GM04503 (cell line): ENCODE data around the gene EXOC4.

Source experiments
- DNase-seq: peaks from one replicate; pipeline ENCODE4 v3.0.0-alpha.2; 2012; ENCODE audit warnings: low read depth

The EXOC4 gene

DNA sequence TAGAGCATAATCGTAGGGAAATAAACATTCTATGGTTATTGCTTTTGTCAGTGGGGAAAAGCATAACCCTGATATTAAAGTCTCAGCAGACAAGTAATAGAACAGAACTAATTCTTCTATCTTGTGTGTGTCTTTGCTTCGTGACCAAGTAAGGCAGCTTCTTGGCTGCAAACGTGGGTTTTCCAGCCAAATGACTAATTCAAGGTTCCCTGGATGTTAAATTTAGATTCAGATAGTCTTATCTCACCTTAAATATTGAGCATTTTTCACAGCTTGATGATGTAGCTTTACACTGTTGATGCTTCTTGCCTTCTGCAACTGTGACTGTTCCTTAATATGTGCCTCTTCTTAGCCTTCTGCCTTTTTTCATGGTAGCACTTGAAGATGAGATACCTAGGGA, 113.0 kb downstream of the EXOC4 start:
- DNase-seq = no peak

- no peak for DNase-seq
These were observed 114.7 kb downstream of the EXOC4 start for GRCh38 chr7:133367561-133367960.

- no peak for DNase-seq
These were observed 116.3 kb downstream of the EXOC4 start for GRCh38 chr7:133369130-133369529.

DNA sequence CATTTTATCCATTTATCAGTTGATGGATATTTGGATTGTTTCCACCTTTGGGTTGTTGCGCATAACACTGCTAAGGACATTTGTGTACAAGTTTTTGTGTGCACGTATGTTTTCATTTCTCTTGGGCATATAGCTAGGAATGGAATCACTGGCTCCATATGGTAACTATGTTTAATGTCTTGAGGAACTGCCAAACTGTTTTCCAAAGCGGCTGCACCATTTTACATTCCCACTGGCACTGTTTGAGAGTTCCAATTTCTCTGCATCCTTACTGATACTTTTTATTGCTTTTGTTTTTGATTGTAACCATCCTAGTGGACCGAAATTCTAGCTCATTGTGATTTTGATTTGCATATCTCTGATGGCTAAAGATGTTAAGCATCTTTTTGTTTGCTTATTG, 118.7 kb downstream of the EXOC4 start:
- no peak for DNase-seq

- no peak for DNase-seq
These were observed 119.5 kb downstream of the EXOC4 start for GRCh38 chr7:133372337-133372736.

DNA sequence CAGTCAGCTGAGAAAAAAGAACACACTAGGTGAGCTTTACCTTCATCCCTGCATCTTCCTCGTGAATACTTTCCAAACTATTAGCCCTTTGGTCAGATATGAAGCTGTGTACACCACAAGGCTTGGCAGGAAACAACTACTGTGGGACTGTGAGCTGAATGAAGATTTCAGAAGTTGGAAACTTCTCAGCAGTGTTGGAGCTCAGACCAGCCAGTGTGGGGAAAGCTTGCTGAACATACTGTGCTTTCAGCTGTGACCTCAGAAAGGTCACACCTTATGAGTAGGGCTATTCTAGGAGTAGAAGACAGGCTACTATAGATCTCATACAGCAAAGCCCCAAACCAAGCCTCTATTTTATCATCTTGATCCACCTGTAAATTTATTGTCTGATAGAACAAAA, 123.6 kb downstream of the EXOC4 start:
- DNase-seq = no peak

DNA sequence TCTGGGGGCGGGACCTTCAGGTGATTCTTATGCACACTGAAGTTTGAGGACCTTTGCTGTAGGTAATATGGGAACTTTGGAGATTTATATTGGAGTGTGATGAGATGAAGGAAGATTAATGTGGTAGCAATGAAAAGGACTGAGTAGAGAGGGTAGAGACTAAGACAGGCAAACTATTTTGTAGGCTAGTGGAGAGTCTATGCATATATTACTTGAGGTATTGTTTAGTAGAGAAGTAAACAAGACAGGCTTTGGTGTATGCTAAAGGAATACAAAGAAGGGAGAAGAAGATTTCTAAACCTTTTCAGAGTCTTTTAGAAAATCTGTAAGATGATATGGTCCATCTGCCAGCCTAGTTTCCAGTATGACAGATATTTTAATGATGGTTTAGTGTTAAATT, 129.1 kb downstream of the EXOC4 start:
- no peak for DNase-seq

DNA sequence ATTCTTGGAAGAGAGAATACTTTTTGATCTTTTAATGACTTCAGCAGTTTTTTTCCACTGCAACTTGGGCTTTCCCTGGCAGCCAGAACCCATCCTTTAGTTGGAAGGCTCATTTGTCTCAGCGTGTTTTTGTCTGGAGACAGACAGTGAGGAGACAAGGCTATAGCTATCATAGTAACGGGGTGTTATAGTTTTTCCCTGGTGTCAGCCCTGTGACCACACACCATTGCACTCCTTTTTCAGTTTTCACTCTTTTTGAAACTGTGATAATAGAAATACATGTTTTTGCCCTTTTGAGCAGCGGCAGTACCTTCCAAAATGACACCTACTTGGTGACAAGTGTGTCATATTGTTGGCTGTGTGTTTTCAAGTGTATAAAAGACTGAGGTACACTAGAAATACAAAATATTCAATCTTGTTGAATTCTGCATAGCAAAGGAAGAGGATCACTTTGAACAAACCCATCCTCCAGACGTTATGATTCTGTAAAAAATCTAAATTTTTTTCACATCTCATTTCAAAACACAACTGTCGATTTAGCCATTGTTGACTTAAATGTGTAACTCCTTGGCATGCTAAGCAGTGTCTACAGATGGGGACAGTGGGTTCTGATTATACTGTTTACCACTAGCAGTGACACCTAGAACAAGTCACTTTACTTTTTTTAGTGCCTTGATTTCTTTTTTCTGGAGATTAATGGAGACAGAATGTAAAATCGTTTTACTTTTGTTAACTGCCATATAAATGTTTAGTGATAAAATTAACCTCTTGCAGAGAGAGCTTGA, 130.1 kb downstream of the EXOC4 start:
- no peak for DNase-seq

- DNase-seq = no peak
These were observed 133.3 kb downstream of the EXOC4 start for GRCh38 chr7:133386205-133386604.

- DNase-seq = no peak
These were observed 136.8 kb downstream of the EXOC4 start for GRCh38 chr7:133389727-133390126.

GRCh38 chr7:133391206-133391605, 138.3 kb downstream of the EXOC4 start:
- DNase-seq = no peak

GRCh38 chr7:133394369-133394768, 141.5 kb downstream of the EXOC4 start:
- no peak for DNase-seq

- no peak for DNase-seq
These were observed 142.7 kb downstream of the EXOC4 start for GRCh38 chr7:133395551-133395950.

GRCh38 chr7:133398506-133398905, 145.6 kb downstream of the EXOC4 start:
- DNase-seq = no peak

DNA sequence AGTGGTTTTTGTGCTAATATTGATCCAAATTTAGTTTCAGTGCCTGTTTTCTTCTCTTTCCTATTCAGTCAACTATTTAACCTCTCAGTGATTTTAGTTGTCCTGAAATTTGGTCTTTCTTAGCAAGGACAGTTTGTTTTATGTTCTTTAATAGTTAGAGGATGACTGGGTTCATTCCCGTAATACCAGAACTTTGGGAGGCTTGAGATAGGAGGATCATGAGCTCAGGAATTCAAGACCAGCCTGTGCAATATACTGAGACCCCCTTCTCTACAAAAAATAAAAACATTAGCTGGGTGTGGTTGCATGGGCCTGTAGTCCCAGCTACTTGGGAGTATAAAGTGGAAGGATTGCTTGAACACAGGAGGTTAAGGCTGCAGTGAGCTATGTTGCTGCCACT, 148.3 kb downstream of the EXOC4 start:
- peak; percentile 20 for DNase-seq

- no peak for DNase-seq
These were observed 155.3 kb downstream of the EXOC4 start for GRCh38 chr7:133408212-133408611.

DNA sequence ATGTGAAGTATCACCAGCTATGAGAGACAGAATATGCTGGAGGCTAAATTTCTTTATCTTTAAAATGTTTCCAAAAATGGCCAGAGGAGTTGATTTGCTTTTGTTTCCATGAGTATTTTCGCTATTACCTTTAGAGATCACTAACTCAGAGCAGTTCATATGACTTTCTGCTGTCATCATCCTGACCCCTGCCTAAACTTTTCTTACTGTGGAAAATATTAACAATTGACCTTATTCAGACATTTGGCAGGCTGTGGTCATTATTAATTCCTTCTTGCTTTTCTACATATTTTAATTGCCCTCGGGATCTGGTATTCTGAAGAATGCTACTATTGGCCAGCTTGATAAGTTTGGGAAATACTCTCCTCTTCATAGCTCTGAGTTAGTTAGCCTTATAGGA, 156.5 kb downstream of the EXOC4 start:
- no peak for DNase-seq

GRCh38 chr7:133409966-133410365, 157.1 kb downstream of the EXOC4 start:
- no peak for DNase-seq

DNA sequence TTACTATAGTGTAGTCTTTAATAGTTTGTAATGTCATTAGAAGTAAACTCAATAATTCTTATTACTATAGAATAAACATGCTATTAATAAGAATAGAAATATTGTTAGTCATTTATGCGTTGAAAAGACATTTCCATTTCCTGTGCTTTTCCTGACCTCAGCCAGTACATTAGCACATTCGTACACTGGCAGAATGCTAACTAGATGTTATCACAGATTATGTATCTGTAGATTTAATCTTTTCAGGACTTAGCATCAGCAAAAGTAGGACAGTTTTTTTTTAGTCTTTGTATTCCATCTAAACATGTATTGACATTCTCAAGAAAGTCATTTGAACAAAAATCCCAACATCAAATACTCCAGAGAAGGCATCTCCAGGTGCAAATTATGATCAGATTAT, 158.5 kb downstream of the EXOC4 start:
- no peak for DNase-seq

- no peak for DNase-seq
These were observed 160.1 kb downstream of the EXOC4 start for GRCh38 chr7:133412942-133413341.

DNA sequence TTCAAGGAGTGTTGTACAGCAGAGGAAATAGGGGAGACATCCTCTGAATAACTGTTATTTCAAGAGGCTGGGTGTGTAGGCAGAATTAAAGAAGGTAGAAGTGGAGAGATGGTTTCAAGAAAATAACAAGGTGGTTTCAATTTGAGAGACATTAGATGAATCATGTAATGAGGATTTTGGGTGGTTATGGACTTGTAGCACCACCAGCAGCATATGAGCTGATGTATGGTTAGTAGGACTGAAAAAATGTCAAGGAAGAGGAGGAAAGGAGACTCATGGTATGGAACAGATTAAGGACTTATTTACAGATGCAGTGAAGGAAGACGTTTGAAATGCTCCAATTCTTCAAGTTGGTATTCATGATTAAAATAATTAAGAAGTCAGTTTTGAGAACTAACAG, 166.2 kb downstream of the EXOC4 start:
- no peak for DNase-seq

DNA sequence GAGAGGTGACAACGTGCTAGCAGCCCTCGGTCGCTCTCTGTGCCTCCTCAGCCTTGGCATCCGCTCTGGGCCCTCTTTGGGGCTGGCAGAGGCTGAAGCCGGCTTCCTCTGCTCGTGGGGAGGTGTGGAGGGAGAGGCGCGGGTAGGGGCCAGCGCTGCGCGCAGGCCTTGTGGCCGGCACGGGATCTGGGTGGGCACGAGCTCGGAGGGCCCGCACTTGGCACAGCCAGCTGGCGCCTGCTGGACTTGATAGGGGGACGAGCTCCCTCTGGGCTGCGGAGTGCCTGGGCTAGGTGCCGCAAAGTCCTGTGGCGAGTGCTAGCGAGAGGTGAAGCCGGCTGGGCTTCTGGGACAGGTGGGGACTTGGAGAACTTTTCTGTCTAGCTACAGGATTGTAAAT, 170.7 kb downstream of the EXOC4 start:
- no peak for DNase-seq

DNA sequence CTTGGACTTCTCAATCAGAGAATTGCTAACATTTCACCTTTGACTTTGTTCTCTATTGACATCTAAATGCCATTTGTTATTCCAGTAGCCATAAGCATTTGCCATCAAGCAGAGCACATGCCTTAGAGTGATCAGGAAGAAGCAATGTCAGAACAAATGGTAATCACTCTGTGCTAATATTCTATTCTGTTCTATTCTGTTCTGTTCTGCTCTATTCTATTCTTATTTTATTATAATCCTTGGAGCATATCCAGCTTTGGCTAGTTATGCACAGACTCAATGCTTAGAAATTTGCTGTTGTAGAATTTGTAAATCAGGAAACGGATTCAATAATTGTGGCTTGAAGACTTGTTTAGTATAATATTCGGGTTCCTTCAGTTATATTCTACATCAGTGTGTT, 175.4 kb downstream of the EXOC4 start:
- DNase-seq = no peak

DNA sequence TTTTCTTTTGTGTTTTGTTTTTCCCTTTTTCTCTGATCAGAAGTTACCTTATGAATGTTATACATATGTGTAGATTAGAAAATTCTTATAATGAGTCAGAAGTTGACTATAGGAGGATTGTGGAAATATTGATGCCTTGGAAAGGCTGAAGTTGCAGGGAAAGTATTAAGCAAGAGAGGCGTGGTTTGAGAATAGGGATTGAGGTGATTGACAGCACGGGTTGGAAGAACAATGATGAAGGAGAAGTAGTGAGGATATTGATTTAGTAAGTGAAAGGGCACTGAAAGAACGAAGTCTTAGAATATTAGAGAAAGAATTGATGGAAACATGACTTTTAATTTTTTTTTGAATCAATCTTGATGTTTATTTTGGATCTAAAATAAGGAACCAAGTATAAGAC, 176.0 kb downstream of the EXOC4 start:
- DNase-seq = no peak
